ENCODE results near the gene TWNK.

The TWNK gene

DNA sequence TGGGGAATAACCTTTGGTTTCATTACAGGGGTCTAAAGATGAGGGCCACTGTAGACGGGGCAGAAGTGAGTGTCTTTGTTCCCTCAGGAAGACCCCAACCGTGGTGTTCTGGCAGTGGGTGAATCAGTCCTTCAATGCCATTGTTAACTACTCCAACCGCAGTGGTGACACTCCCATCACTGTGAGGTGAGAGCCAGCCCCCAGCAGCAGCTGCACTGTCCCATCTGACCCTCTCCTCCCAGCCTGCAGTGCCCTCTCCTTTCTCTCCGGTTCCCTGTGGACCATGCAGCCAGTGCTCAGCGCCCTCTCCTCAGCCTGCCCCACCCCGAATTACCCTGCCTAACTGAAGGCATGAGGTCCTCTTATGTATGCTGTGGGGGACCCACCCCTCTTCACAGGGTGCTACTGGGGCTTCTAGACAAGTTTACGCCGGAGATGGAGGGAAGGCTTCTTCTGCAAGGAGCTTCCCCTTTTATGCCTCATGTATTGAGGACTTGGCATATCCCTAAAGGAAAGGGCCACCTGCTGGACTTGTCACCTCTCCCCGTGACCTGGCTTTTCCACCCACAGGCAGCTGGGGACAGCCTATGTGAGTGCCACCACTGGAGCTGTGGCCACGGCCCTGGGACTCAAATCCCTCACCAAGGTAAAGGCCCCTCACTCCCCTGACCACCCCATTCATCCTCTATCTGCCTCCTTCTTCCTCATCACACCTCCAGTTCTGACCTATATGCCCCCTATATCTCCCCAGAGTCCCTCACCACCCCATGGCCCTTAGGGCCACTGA lies 48.8 kb downstream of the TWNK start:
- peaks cover 8% of the 10 kb centered on the region for H3K27me3 ChIP-seq (ENCODE audit: insufficient read depth, low read length, poor library complexity)
- 0 out of 2 replicates have a peak, but pooled peaks cover 2% of the 10 kb centered on the region for H3K79me2 ChIP-seq (ENCODE audit: insufficient read depth, low read length)
- H3K36me3 ChIP-seq (ENCODE audit: insufficient read depth, low read length) = no peaks in the 10 kb centered on the region
- DNase-seq (no peak), ATAC-seq (ENCODE audit: insufficient read depth, low read depth) (no peak)
- H3K4me2 ChIP-seq (ENCODE audit: insufficient read depth, low read length) = no peak overlapping the region
- peaks cover 21% of the 10 kb centered on the region for H3K4me1 ChIP-seq (ENCODE audit: insufficient read depth, low read length)
- peaks cover 25% of the 10 kb centered on the region for H4K20me1 ChIP-seq (ENCODE audit: insufficient read depth, low read length)
- no peak overlapping the region for H2AFZ ChIP-seq (ENCODE audit: low read depth, low read length)
- H3K27ac ChIP-seq (ENCODE audit: low read length) = no peak overlapping the region
- H3K9ac ChIP-seq (ENCODE audit: low read depth, low read length) = no peak overlapping the region
- no peaks in the 10 kb centered on the region for H3K9me3 ChIP-seq (ENCODE audit: insufficient read depth, low read length, severe bottlenecking)
- no peak overlapping the region for H3K4me3 ChIP-seq (ENCODE audit: low read depth in 1 of 2, low read length in 2 of 2)
- TF ChIP-seq EZH2 (IDR thresholded peaks at IDR 0.05; ENCODE audit: borderline replicate concordance, low read depth, low read length, severe bottlenecking) = no peak
- TF ChIP-seq CTCF (IDR thresholded peaks at IDR 0.05; ENCODE audit: borderline replicate concordance, extremely low read depth, low read length, poor library complexity, severe bottlenecking) = no peak

- no peaks in the 10 kb centered on the region for H3K36me3 ChIP-seq (ENCODE audit: insufficient read depth, low read length)
- peaks cover 21% of the 10 kb centered on the region for H4K20me1 ChIP-seq (ENCODE audit: insufficient read depth, low read length)
- DNase-seq = no peak
Measured at GRCh38 chr10:101036726-101037125, 49.4 kb downstream of the TWNK start.

GRCh38 chr10:101038484-101038883 lies 51.1 kb downstream of the TWNK start:
- Histone ChIP-seq H4K20me1 (ENCODE audit: insufficient read depth, low read length) (peaks cover 13% of the 10 kb centered on the region; the same call in 1 of the 2 replicates), H3K79me2 (ENCODE audit: insufficient read depth, low read length) (peaks cover 9% of the 10 kb centered on the region), H3K27ac (ENCODE audit: low read length) (no peak overlapping the region), H3K4me2 (ENCODE audit: insufficient read depth, low read length) (no peak overlapping the region), H3K27me3 (ENCODE audit: insufficient read depth, low read length, poor library complexity) (no peaks in the 10 kb centered on the region), H2AFZ (ENCODE audit: low read depth, low read length) (no peak overlapping the region), H3K36me3 (ENCODE audit: insufficient read depth, low read length) (no peaks in the 10 kb centered on the region), H3K9ac (ENCODE audit: low read depth, low read length) (no peak overlapping the region), H3K4me1 (ENCODE audit: insufficient read depth, low read length) (peaks cover 21% of the 10 kb centered on the region), H3K4me3 (ENCODE audit: low read depth in 1 of 2, low read length in 2 of 2) (no peak overlapping the region), H3K9me3 (ENCODE audit: insufficient read depth, low read length, severe bottlenecking) (no peaks in the 10 kb centered on the region)
- ATAC-seq (ENCODE audit: insufficient read depth, low read depth) = no peak
- TF ChIP-seq EZH2 (IDR thresholded peaks at IDR 0.05; ENCODE audit: borderline replicate concordance, low read depth, low read length, severe bottlenecking) = no peak
- DNase-seq = no peak

More at GRCh38 chr10:101036726-101037125, 49.4 kb downstream of the TWNK start:
- no peak overlapping the region for H3K4me3 ChIP-seq (ENCODE audit: low read depth in 1 of 2, low read length in 2 of 2)
- no peak overlapping the region for H3K27ac ChIP-seq (ENCODE audit: low read length)
- peaks cover 20% of the 10 kb centered on the region for H3K4me1 ChIP-seq (ENCODE audit: insufficient read depth, low read length)
- no peak overlapping the region for H2AFZ ChIP-seq (ENCODE audit: low read depth, low read length)
- no peaks in the 10 kb centered on the region for H3K9me3 ChIP-seq (ENCODE audit: insufficient read depth, low read length, severe bottlenecking)
- H3K9ac ChIP-seq (ENCODE audit: low read depth, low read length) = no peak overlapping the region
- no peak for TF ChIP-seq CTCF (IDR thresholded peaks at IDR 0.05; ENCODE audit: borderline replicate concordance, extremely low read depth, low read length, poor library complexity, severe bottlenecking)
- no peak for TF ChIP-seq EZH2 (IDR thresholded peaks at IDR 0.05; ENCODE audit: borderline replicate concordance, low read depth, low read length, severe bottlenecking)
- ATAC-seq (ENCODE audit: insufficient read depth, low read depth) = no peak
- H3K27me3 ChIP-seq (ENCODE audit: insufficient read depth, low read length, poor library complexity) = peaks cover 2% of the 10 kb centered on the region
- 0 out of 2 replicates have a peak, but pooled peaks cover 2% of the 10 kb centered on the region for H3K79me2 ChIP-seq (ENCODE audit: insufficient read depth, low read length)
- H3K4me2 ChIP-seq (ENCODE audit: insufficient read depth, low read length) = no peak overlapping the region

DNA sequence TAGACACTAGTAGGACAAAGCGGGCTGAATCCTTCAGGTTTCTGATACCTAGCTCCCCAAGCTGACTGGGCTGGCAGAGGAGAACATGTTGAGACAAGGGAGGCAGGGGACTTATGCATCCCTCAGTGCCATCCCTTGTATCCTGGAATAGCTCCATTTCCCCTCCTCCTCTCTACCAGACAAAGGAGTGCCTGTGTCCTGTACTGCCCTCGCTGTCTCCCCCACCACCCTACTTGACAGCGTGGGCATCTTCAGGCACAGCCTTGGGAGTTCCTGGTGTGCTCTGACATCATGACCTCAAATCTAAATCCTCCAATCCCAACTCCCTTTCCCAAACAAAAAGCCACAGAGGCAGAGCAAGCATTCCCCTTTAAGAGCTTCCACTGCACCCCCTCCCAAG lies 52.7 kb downstream of the TWNK start:
- no peak for DNase-seq
- H3K9ac ChIP-seq (ENCODE audit: low read depth, low read length) = no peak overlapping the region
- no peaks in the 10 kb centered on the region for H3K27me3 ChIP-seq (ENCODE audit: insufficient read depth, low read length, poor library complexity)
- H3K36me3 ChIP-seq (ENCODE audit: insufficient read depth, low read length) = no peaks in the 10 kb centered on the region
- H3K4me1 ChIP-seq (ENCODE audit: insufficient read depth, low read length) = peaks cover 29% of the 10 kb centered on the region
- no peak overlapping the region for H3K27ac ChIP-seq (ENCODE audit: low read length)
- no peak overlapping the region for H3K4me2 ChIP-seq (ENCODE audit: insufficient read depth, low read length)
- ATAC-seq (ENCODE audit: insufficient read depth, low read depth) = no peak
- peaks cover 9% of the 10 kb centered on the region for H3K79me2 ChIP-seq (ENCODE audit: insufficient read depth, low read length)
- H3K9me3 ChIP-seq (ENCODE audit: insufficient read depth, low read length, severe bottlenecking) = no peaks in the 10 kb centered on the region
- TF ChIP-seq EZH2 (IDR thresholded peaks at IDR 0.05; ENCODE audit: borderline replicate concordance, low read depth, low read length, severe bottlenecking) = no peak
- no peak for TF ChIP-seq CTCF (IDR thresholded peaks at IDR 0.05; ENCODE audit: borderline replicate concordance, extremely low read depth, low read length, poor library complexity, severe bottlenecking)
- peaks cover 13% of the 10 kb centered on the region; the same call in 1 of the 2 replicates for H4K20me1 ChIP-seq (ENCODE audit: insufficient read depth, low read length)
- no peak overlapping the region for H2AFZ ChIP-seq (ENCODE audit: low read depth, low read length)
- H3K4me3 ChIP-seq (ENCODE audit: low read depth in 1 of 2, low read length in 2 of 2) = no peak overlapping the region

Measured in DND-41 (cell line).